GM19468 (cell line): ENCODE data around the gene PTS.
"Not testable (repeated sequence)": the region's sequence is repeated elsewhere in the genome, so short reads cannot be mapped to it uniquely, and the experiment has no call there.

Source experiments
- ATAC-seq: cut with Tn5 transposase; IDR thresholded peaks from one replicate; pipeline ENCODE4 v1.9.1; 2021; ENCODE audit warnings: mild to moderate bottlenecking, moderate library complexity, moderate number of reproducible peaks; ENCODE audit not compliant: unreplicated experiment; ENCODE audit errors: extremely low read depth

The PTS gene

GRCh38 chr11:112226062-112226830, at the start of gene PTS:
TSS of gene PTS (plus strand) at chr11:112226428. CDS start at chr11:112226444, 16 bp downstream.
- ATAC-seq = peak; percentile 97

DNA sequence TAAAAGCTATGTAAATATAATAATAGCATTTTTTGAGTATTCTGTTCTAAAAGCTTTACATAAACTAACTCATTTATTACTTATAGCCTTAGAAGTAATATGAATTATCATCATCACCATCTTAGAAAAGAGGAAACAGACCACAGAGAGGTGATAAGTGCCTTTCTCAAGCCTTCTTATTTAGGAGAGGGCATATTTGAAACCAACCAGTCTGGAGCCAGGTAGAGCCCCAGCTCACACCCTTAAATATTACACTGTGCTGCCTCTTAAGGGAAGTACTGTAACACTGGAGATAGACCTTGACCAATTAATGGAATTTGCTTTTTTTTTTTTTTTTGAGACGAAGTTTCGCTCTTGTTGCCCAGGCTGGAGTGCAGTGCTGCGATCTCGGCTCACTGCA, 48.6 kb upstream of the PTS start:
- no peak for ATAC-seq

DNA sequence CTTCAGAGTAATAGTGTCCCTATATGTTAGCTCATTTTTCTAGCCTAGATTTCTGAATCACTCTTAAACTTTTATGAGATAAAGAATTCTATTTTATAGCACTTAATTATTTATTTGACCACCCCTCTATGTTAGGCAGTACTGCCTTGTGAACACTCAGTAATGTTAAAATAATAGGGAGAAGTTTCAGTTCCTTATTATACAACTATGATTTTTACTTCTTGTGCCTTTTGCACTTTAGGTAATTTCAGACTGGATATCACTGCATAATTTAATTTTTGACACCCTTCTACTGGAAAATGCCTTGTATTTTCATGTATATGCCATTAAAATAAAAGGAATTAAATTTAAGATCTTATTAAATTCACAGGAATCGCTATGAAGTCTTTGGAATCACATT, 47.8 kb upstream of the PTS start:
- no peak for ATAC-seq

GRCh38 chr11:112178936-112179335, 47.3 kb upstream of the PTS start:
- ATAC-seq = no peak

DNA sequence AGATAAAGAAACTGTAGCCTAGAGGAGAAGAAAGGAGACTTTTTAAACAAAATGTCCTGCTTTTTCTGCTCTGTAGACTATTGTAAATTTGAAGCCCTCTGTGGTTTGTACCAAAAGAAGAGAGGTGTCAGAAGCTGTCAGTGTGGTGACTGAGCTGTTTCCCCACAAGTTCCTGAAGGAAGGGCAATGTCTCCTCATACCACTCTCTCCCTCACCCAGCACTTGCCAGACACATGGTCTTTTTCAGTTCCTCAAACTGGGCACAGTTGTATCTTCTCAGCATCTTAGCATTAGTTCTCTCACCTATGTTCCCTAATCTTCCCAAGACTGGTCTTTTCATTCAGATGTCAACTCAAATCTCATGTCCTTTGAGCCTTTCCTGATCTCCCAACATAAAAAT, 46.6 kb upstream of the PTS start:
- peak; percentile 57 for ATAC-seq

DNA sequence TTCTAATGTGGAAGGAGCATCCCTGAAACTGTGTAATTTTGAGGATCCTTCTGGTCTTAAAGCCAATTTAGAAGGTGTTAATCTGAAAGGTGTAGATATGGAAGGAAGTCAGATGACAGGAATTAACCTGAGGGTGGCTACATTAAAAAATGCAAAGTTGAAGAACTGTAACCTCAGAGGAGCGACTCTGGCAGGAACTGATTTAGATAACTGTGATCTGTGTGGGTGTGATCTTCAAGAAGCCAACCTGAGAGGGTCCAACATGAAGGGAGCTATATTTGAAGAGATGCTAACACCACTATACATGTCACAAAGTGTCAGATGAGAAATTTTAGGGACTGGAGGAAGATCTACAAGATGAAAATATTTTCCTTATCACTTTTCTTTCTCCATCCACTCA, 43.4 kb upstream of the PTS start:
- ATAC-seq = no peak

- no peak for ATAC-seq
Observed at GRCh38 chr11:112185883-112186282, 40.3 kb upstream of the PTS start.

DNA sequence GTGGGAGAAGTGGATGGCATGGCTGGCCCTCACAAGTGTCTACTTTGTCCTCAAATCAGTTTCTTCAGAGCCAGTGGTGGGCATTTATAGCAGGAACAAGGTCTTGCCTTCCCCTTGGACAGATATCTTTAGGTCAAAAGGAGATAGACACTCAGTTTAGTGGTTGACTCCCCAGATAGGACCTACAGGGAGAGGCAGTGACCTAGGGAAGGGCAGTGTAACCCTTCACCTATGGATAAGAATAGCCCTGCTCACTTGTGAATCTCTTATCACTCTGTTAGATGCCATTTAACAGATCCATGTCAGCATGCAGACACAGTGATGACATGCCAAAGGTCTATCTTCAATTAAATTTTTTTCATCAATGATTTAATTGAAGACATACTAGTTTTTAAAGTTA, 39.9 kb upstream of the PTS start:
- ATAC-seq = no peak

DNA sequence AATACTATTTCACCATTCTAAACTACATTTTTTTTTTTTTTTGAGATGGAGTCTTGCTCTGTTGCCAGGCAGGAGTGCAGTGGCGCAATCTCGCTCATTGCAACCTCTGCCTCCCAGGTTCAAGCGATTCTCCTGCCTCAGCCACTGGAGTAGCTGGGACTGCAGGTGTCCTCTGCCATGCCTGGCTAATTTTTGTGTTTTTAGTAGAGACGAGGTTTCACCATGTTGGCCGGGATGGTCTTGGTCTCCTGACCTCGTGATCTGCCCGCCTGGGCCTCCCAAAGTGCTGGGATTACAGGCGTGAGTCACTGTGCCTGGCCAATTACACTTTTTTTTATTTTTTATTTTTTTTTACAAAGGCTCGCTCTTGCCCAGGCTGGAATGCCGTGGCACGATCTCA, 31.1 kb upstream of the PTS start:
- not testable (repeated sequence) for ATAC-seq

GRCh38 chr11:112195951-112196351, 30.3 kb upstream of the PTS start:
- no peak for ATAC-seq

DNA sequence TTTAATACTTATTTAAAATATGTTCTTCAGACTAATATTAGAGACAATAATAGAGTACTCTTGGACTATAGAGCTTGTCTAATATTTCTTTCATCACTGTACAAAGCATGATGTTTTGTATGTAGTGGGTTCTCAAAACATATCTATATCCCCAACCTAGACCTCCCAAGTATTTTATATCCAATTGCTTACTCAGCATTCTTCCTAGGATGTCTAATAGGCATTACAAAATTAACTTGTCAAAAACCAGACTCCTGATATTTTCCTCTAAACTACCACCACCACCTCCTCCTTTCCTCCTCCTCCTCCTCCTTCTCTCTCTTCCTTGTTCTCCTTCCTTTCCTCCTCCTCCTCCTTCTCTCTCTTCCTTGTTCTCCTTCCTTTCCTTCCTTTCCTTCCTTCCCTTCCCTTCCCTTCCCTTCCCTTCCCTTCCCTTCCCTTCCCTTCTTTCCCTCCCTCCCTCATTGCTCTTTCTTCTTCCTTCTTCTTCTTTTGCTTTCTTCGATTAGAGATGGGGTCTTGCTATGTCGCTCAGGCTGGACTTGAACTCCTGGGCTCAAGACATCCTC, 29.6 kb upstream of the PTS start:
- ATAC-seq = no peak

GRCh38 chr11:112199101-112199500, 27.1 kb upstream of the PTS start:
- ATAC-seq = not testable (repeated sequence)

- ATAC-seq = no peak
Observed at GRCh38 chr11:112200252-112200651, 26.0 kb upstream of the PTS start.

DNA sequence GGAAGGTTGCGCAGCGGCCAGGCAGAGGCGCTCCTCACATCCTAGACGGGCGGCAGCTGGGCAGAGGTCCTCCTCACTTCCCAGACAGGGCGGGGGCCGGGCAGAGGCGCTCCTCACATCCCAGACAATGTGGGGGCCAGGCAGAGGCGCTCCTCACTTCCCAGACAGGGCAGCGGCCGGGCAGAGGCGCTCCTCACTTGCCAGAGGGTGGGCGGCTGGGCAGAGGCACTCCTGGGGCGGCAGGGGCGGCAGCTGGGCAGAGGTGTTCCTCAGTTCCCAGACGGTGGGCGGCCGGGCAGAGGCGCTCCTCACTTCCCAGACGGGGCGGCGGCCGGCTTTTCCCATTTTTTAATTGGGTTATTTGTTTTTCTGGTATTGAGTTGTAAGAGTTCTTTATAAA, 20.2 kb upstream of the PTS start:
- ATAC-seq = no peak

GRCh38 chr11:112210890-112211289, 15.3 kb upstream of the PTS start:
- no peak for ATAC-seq

DNA sequence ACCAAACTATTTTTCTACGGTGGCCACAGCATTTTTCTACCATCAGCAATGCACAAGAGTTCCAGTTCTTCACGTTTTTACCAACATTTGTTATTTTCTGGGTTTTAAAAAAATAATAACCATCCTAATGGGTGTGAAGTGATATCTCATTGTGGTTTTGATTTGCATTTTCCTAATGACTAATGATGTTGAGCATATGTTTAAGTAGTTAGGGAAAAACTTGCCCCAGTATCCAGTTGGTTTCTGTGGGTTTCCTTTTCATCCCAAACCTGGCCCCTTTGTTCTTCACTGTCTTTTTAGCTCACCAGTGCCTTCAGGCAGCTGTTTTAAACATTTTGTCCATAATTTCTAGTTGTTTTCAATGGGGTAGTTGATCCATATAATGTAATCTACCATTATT, 14.7 kb upstream of the PTS start:
- no peak for ATAC-seq

DNA sequence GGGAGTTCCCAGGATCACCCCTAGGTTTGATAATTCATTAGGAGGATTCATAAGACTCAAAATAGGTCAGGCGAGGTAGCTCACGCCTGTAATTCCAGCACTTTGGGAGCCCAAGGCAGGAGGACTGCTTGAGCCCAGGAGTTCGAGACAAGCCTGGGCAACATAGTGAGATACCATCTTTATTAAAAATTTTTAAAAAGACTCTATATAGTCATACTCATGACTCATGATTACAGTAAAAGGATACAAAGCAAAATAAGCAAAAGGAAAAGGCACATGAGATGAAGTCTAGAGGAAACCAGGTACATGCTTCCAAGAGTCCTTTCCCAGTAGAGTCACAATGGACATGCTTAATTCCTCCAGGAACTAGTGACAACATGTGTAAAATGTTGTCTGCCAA, 13.9 kb upstream of the PTS start:
- no peak for ATAC-seq

- ATAC-seq = no peak
Observed at GRCh38 chr11:112212710-112213109, 13.5 kb upstream of the PTS start.

DNA sequence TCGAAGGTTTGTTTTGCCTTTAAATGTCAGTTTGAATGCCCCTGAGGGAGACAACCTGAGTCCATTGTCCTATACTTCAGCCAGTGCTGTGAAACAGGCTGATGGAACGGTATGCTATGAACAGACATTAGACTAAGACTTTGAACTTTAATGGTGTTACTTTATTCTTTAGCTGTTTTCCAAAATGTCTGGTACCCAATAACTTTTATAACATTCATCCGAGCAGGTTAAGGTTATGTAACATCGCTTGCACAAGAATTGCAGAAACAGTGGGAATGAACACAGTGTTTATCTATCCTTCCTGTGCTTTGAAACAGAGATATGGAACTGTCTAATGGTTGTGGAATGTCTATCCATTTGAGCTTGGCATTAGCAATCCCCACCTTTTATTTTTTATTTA, 12.5 kb upstream of the PTS start:
- no peak for ATAC-seq

- ATAC-seq = no peak
Observed at GRCh38 chr11:112215621-112216020, 10.6 kb upstream of the PTS start.

DNA sequence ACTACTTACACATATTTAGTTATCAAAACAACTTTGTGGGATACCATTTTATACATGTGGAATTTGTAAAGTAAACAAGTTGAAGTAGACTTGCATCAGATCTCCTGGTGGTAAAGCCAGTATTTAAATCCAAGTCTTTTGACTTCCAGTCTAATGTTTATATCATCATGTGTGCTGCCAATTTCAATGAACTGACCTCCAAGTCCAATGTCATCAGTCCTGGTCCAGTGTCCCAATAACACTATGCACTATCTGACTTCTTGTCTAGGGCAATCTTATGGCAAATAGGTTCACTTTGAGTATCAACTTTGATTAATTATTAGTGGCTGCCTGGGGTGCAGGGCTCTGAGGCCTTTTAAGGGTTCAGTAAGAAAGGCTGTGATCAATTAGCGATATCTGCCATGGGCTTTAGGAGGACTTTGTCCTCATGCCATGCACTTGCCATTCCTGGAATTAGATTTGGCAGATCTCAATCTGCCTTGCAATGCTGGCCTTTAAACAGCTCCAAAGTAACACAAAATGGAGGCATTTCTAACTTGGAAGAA, 9.6 kb upstream of the PTS start:
- no peak for ATAC-seq
